Mesendoderm (in vitro differentiated cells): ENCODE measurements around the gene PLGRKT. TPM values are rescaled to one million over a fixed set of nuclear protein-coding genes. Genes with fewer than 3 reads are reported as not detected.

Experiments
- DNase-seq: peaks from one replicate; pipeline ENCODE4 v3.0.0; 2013
- H2AK5ac ChIP-seq: 2 replicates; pipeline ENCODE4 v1.6.1; 2013; ENCODE audit warnings: low read length, inconsistent platforms
- H2BK120ac ChIP-seq: 2 replicates; pipeline ENCODE4 v1.6.1; 2013; ENCODE audit warnings: low read depth, mild to moderate bottlenecking, low read length, moderate library complexity, mixed read lengths
- H2BK15ac ChIP-seq: replicated peaks from 2 replicates; pipeline ENCODE4 v1.6.1; 2013; ENCODE audit warnings: low read depth, mild to moderate bottlenecking, moderate library complexity
- H2BK5ac ChIP-seq: 2 replicates; pipeline ENCODE4 v1.6.1; 2013; ENCODE audit warnings: low read length, inconsistent platforms
- H3K18ac ChIP-seq: 2 replicates; pipeline ENCODE4 v1.6.1; 2013; ENCODE audit warnings: mild to moderate bottlenecking, low read length, mixed read lengths
- H3K23ac ChIP-seq: one replicate; pipeline ENCODE4 v1.6.1; 2013; ENCODE audit warnings: low read length
- H3K27ac ChIP-seq: 2 replicates; pipeline ENCODE4 v1.5.1; 2013; ENCODE audit warnings: low read depth, mild to moderate bottlenecking, inconsistent platforms, low read length, moderate library complexity
- H3K27me3 ChIP-seq: 2 replicates; pipeline ENCODE4 v1.6.1; 2013; ENCODE audit warnings: low read length, control low read depth, mild to moderate bottlenecking, inconsistent platforms; ENCODE audit not compliant: insufficient read depth, poor library complexity
- H3K36me3 ChIP-seq: 2 replicates; pipeline ENCODE4 v1.6.1; 2013; ENCODE audit warnings: low read length, inconsistent platforms; ENCODE audit not compliant: control insufficient read depth, insufficient read depth
- H3K4ac ChIP-seq: one replicate; pipeline ENCODE4 v1.6.1; 2013; ENCODE audit warnings: low read depth, mild to moderate bottlenecking, low read length, moderate library complexity
- H3K4me1 ChIP-seq: 2 replicates; pipeline ENCODE4 v1.6.1; 2013; ENCODE audit warnings: low read depth, low read length, inconsistent platforms; ENCODE audit not compliant: control insufficient read depth
- H3K4me2 ChIP-seq: 2 replicates; pipeline ENCODE4 v1.6.1; 2013; ENCODE audit warnings: low read length
- H3K4me3 ChIP-seq: 2 replicates; pipeline ENCODE4 v1.5.1; 2013; ENCODE audit warnings: mild to moderate bottlenecking, low read length
- H3K56ac ChIP-seq: one replicate; pipeline ENCODE4 v1.6.1; 2013; ENCODE audit warnings: low read length
- H3K79me1 ChIP-seq: 2 replicates; pipeline ENCODE4 v1.6.1; 2013; ENCODE audit warnings: low read length, inconsistent platforms
- H3K79me2 ChIP-seq: 2 replicates; pipeline ENCODE4 v1.6.1; 2013; ENCODE audit warnings: mild to moderate bottlenecking, low read length; ENCODE audit not compliant: control insufficient read depth, insufficient read depth
- H3K9ac ChIP-seq: 2 replicates; pipeline ENCODE4 v1.6.1; 2013; ENCODE audit warnings: low read length, inconsistent platforms
- H4K5ac ChIP-seq: one replicate; pipeline ENCODE4 v1.6.1; 2013; ENCODE audit warnings: low read length
- H4K8ac ChIP-seq: one replicate; pipeline ENCODE4 v1.6.1; 2013; ENCODE audit warnings: low read depth, mild to moderate bottlenecking, control low read depth, low read length, moderate library complexity
- WGBS: extraction: QIAGEN DNeasy Blood & Tissue Kit; methylation state at CpG from one replicate; pipeline ENCODE4 v1.1.7; 2013; ENCODE audit warnings: low lambda C conversion rate, missing lambda C conversion rate; ENCODE audit not compliant: insufficient coverage; ENCODE audit errors: extremely low coverage; 5-methylcytosine and 5-hydroxymethylcytosine counted together
- polyA plus RNA-seq, 2 experiments: library from polyadenylated mRNA; stranded (reverse); fragments of 200-250 nt; gene quantifications; one replicate each; pipeline ENCODE4 v1.2.3, GENCODE V29; 2013

PLGRKT gene
- 18.5 TPM for polyA plus RNA-seq (2013, experiment 1 of 2)
- polyA plus RNA-seq (2013, experiment 2 of 2), result 20.4 TPM

GRCh38 chr9:5437254-5438216 is at the start of gene PLGRKT:
Gene PLGRKT (minus strand): TSS chr9:5437925. CDS start chr9:5431977, 5,948 bp downstream.
- Histone ChIP-seq H2BK5ac (peak within 1 kb of the TSS; percentile 70), H3K56ac (peak within 1 kb of the TSS; percentile 99), H3K4me2 (peak within 1 kb of the TSS; percentile 32), H3K4me1 (peaks cover 5% of the 10 kb centered on the region), H3K4me3 (peak within 1 kb of the TSS; percentile 88), H2BK15ac (no peak within 1 kb of the TSS), H3K27me3 (no peaks in the 10 kb centered on the region), H3K79me1 (no peaks in the 10 kb centered on the region), H2AK5ac (no peak within 1 kb of the TSS), H3K79me2 (no peaks in the 10 kb centered on the region), H3K4ac (peak within 1 kb of the TSS; percentile 83), H3K27ac (peak within 1 kb of the TSS; percentile 76), H2BK120ac (no peak within 1 kb of the TSS), H3K18ac (peak within 1 kb of the TSS; percentile 64), H4K8ac (peak within 1 kb of the TSS; percentile 1), H3K23ac (no peak within 1 kb of the TSS), H3K36me3 (peaks cover 2% of the 10 kb centered on the region), H3K9ac (peak within 1 kb of the TSS; percentile 96), H4K5ac (peak within 1 kb of the TSS; percentile 26)
- WGBS, result no CpG with 5 or more reads among the region's 55 CpGs
- peak; percentile 98 for DNase-seq

- no peak for DNase-seq
- no peak overlapping the region for H3K18ac ChIP-seq
- no peak overlapping the region for H3K27ac ChIP-seq
- H3K27me3 ChIP-seq, result no peaks in the 10 kb centered on the region
- no peaks in the 10 kb centered on the region for H3K79me2 ChIP-seq
- no peak overlapping the region for H3K56ac ChIP-seq
- H3K9ac ChIP-seq, result no peak overlapping the region
- H3K4me1 ChIP-seq, result peaks cover 3% of the 10 kb centered on the region
- H2AK5ac ChIP-seq, result no peak overlapping the region
- WGBS, result no CpG with 5 or more reads among the region's 5 CpGs
- no peak overlapping the region for H2BK5ac ChIP-seq
- no peak overlapping the region for H2BK120ac ChIP-seq
- no peaks in the 10 kb centered on the region for H3K79me1 ChIP-seq
- no peak overlapping the region for H2BK15ac ChIP-seq
- H4K5ac ChIP-seq, result no peak overlapping the region
- no peak overlapping the region for H4K8ac ChIP-seq
- H3K36me3 ChIP-seq, result no peaks in the 10 kb centered on the region
- H3K4me2 ChIP-seq, result no peak overlapping the region
- no peak overlapping the region for H3K23ac ChIP-seq
- H3K4ac ChIP-seq, result no peak overlapping the region
- no peak overlapping the region for H3K4me3 ChIP-seq
Measured at GRCh38 chr9:5486988-5487387, 49.3 kb upstream of the PLGRKT start.

- H4K8ac ChIP-seq, result no peak overlapping the region
- H4K5ac ChIP-seq, result no peak overlapping the region
- H2BK5ac ChIP-seq, result no peak overlapping the region
- H3K4me2 ChIP-seq, result no peak overlapping the region
- H3K27me3 ChIP-seq, result no peaks in the 10 kb centered on the region
- no peak overlapping the region for H2BK120ac ChIP-seq
- H3K18ac ChIP-seq, result no peak overlapping the region
- H3K36me3 ChIP-seq, result no peaks in the 10 kb centered on the region
- H3K4me1 ChIP-seq, result peaks cover 3% of the 10 kb centered on the region
- H3K4me3 ChIP-seq, result no peak overlapping the region
- no peak overlapping the region for H3K23ac ChIP-seq
- no peak overlapping the region for H2BK15ac ChIP-seq
- no peaks in the 10 kb centered on the region for H3K79me1 ChIP-seq
- H2AK5ac ChIP-seq, result no peak overlapping the region
- no CpG with 5 or more reads among the region's 5 CpGs for WGBS
- no peak overlapping the region for H3K4ac ChIP-seq
- peak; percentile 33 for DNase-seq
- H3K27ac ChIP-seq, result no peak overlapping the region
- H3K79me2 ChIP-seq, result no peaks in the 10 kb centered on the region
- no peak overlapping the region for H3K9ac ChIP-seq
- no peak overlapping the region for H3K56ac ChIP-seq
Measured at GRCh38 chr9:5485378-5486085, 47.8 kb upstream of the PLGRKT start.

- no peak overlapping the region for H2BK5ac ChIP-seq
- no peak overlapping the region for H3K4ac ChIP-seq
- H2AK5ac ChIP-seq, result no peak overlapping the region
- no peaks in the 10 kb centered on the region for H3K79me2 ChIP-seq
- no peak overlapping the region for H3K4me2 ChIP-seq
- H3K23ac ChIP-seq, result no peak overlapping the region
- H3K36me3 ChIP-seq, result no peaks in the 10 kb centered on the region
- no peak overlapping the region for H2BK120ac ChIP-seq
- no CpG with 5 or more reads among the region's 2 CpGs for WGBS
- H4K8ac ChIP-seq, result no peak overlapping the region
- H3K56ac ChIP-seq, result no peak overlapping the region
- no peak overlapping the region for H3K9ac ChIP-seq
- H3K4me3 ChIP-seq, result no peak overlapping the region
- H3K79me1 ChIP-seq, result no peaks in the 10 kb centered on the region
- no peak for DNase-seq
- H3K27ac ChIP-seq, result no peak overlapping the region
- no peaks in the 10 kb centered on the region for H3K27me3 ChIP-seq
- peaks cover 3% of the 10 kb centered on the region for H3K4me1 ChIP-seq
- H2BK15ac ChIP-seq, result no peak overlapping the region
- H3K18ac ChIP-seq, result no peak overlapping the region
- no peak overlapping the region for H4K5ac ChIP-seq
Measured at GRCh38 chr9:5483306-5483705, 45.6 kb upstream of the PLGRKT start.

GRCh38 chr9:5482194-5482593 is 44.5 kb upstream of the PLGRKT start:
- no CpG with 5 or more reads among the region's 8 CpGs for WGBS
- Histone ChIP-seq H3K23ac (no peak overlapping the region), H3K4me3 (no peak overlapping the region), H3K79me2 (no peaks in the 10 kb centered on the region), H3K56ac (no peak overlapping the region), H4K8ac (no peak overlapping the region), H3K79me1 (no peaks in the 10 kb centered on the region), H2BK120ac (no peak overlapping the region), H3K4me2 (no peak overlapping the region), H2AK5ac (no peak overlapping the region), H4K5ac (no peak overlapping the region), H3K4ac (no peak overlapping the region), H3K18ac (no peak overlapping the region), H3K9ac (no peak overlapping the region), H3K4me1 (peaks cover 3% of the 10 kb centered on the region), H3K27ac (no peak overlapping the region), H3K36me3 (no peaks in the 10 kb centered on the region), H2BK15ac (no peak overlapping the region), H2BK5ac (no peak overlapping the region), H3K27me3 (no peaks in the 10 kb centered on the region)
- peak; percentile 8 for DNase-seq
